ENCODE measurements around the gene ADAM8.

The ADAM8 gene

GRCh38 chr10:133281084-133281483, 4.4 kb upstream of the ADAM8 start:
- no peak for DNase-seq

GRCh38 chr10:133280391-133281059, 3.9 kb upstream of the ADAM8 start:
- DNase-seq: no peak

- DNase-seq: no peak
Measured at GRCh38 chr10:133279326-133280226, 2.9 kb upstream of the ADAM8 start.

GRCh38 chr10:133278577-133279265, 2.1 kb upstream of the ADAM8 start:
- no peak for DNase-seq

- no peak for DNase-seq
Measured at GRCh38 chr10:133277993-133278576, 1.4 kb upstream of the ADAM8 start.

- DNase-seq: no peak
Measured at GRCh38 chr10:133277277-133277992, 767 bp upstream of the ADAM8 start.

GRCh38 chr10:133276100-133276434, 601 bp downstream of the ADAM8 start:
- DNase-seq: no peak

- no peak for DNase-seq
Measured at GRCh38 chr10:133275684-133276092, 980 bp downstream of the ADAM8 start.

GRCh38 chr10:133274751-133275683, 1.7 kb downstream of the ADAM8 start:
- DNase-seq: no peak

- no peak for DNase-seq
Measured at GRCh38 chr10:133273534-133274143, 3.0 kb downstream of the ADAM8 start.

GRCh38 chr10:133272964-133273420, 3.7 kb downstream of the ADAM8 start:
- no peak for DNase-seq

- DNase-seq: no peak
Measured at GRCh38 chr10:133272301-133272963, 4.2 kb downstream of the ADAM8 start.

- no peak for DNase-seq
Measured at GRCh38 chr10:133271521-133272300, 5.0 kb downstream of the ADAM8 start.

GRCh38 chr10:133270773-133271297, 5.8 kb downstream of the ADAM8 start:
- no peak for DNase-seq

GRCh38 chr10:133270204-133270603, 6.5 kb downstream of the ADAM8 start:
- DNase-seq: no peak

- DNase-seq: no peak
Measured at GRCh38 chr10:133269367-133269766, 7.3 kb downstream of the ADAM8 start.

- no peak for DNase-seq
Measured at GRCh38 chr10:133268532-133268931, 8.1 kb downstream of the ADAM8 start.

GRCh38 chr10:133267829-133268228, 8.8 kb downstream of the ADAM8 start:
- no peak for DNase-seq

GRCh38 chr10:133267293-133267692, 9.4 kb downstream of the ADAM8 start:
- no peak for DNase-seq
